ENCODE measurements around the gene SLC6A18.

The SLC6A18 gene

GRCh38 chr5:1225081-1225480 is at the start of gene SLC6A18:
Gene SLC6A18, plus strand, starts transcription at chr5:1225381. Its CDS starts 97 bp downstream, at chr5:1225478.
- H3K27me3 ChIP-seq (ENCODE audit: control insufficient read depth in 1 of 2, insufficient read depth in 2 of 2, low read length in 2 of 2) = peaks cover 0 to 19% of the 10 kb centered on the region in 2 donors
- no peaks in the 10 kb centered on the region for H3K9me3 ChIP-seq (ENCODE audit: low read length)
- no peak within 1 kb of the TSS for H3K4me3 ChIP-seq (ENCODE audit: low read depth in 1 of 2, low read length in 2 of 2)
- no peak within 1 kb of the TSS for H3K27ac ChIP-seq (ENCODE audit: low read depth, low read length)
- H3K9ac ChIP-seq (ENCODE audit: low read length) = no peak within 1 kb of the TSS
- H3K36me3 ChIP-seq (ENCODE audit: insufficient read depth, low read length) = no peaks in the 10 kb centered on the region
- H3K4me1 ChIP-seq (ENCODE audit: insufficient read depth, low read length) = no peaks in the 10 kb centered on the region

GRCh38 chr5:1175801-1176472 is 49.2 kb upstream of the SLC6A18 start:
- H3K4me3 ChIP-seq (ENCODE audit: low read depth in 1 of 2, low read length in 2 of 2) = no peak overlapping the region
- H3K36me3 ChIP-seq (ENCODE audit: insufficient read depth, low read length) = no peaks in the 10 kb centered on the region
- H3K9ac ChIP-seq (ENCODE audit: low read length) = no peak overlapping the region
- peaks cover 0 to 5% of the 10 kb centered on the region in 2 donors for H3K27me3 ChIP-seq (ENCODE audit: control insufficient read depth in 1 of 2, insufficient read depth in 2 of 2, low read length in 2 of 2)
- H3K9me3 ChIP-seq (ENCODE audit: low read length) = no peaks in the 10 kb centered on the region
- no peak overlapping the region for H3K27ac ChIP-seq (ENCODE audit: low read depth, low read length)
- H3K4me1 ChIP-seq (ENCODE audit: insufficient read depth, low read length) = no peaks in the 10 kb centered on the region

- Histone ChIP-seq H3K9me3 (ENCODE audit: low read length) (no peaks in the 10 kb centered on the region), H3K27me3 (ENCODE audit: control insufficient read depth in 1 of 2, insufficient read depth in 2 of 2, low read length in 2 of 2) (peaks cover 0 to 10% of the 10 kb centered on the region in 2 donors), H3K4me3 (ENCODE audit: low read depth in 1 of 2, low read length in 2 of 2) (no peak overlapping the region), H3K9ac (ENCODE audit: low read length) (no peak overlapping the region), H3K27ac (ENCODE audit: low read depth, low read length) (no peak overlapping the region), H3K4me1 (ENCODE audit: insufficient read depth, low read length) (no peaks in the 10 kb centered on the region), H3K36me3 (ENCODE audit: insufficient read depth, low read length) (no peaks in the 10 kb centered on the region)
Measured at GRCh38 chr5:1176473-1177391, 48.4 kb upstream of the SLC6A18 start.

DNA sequence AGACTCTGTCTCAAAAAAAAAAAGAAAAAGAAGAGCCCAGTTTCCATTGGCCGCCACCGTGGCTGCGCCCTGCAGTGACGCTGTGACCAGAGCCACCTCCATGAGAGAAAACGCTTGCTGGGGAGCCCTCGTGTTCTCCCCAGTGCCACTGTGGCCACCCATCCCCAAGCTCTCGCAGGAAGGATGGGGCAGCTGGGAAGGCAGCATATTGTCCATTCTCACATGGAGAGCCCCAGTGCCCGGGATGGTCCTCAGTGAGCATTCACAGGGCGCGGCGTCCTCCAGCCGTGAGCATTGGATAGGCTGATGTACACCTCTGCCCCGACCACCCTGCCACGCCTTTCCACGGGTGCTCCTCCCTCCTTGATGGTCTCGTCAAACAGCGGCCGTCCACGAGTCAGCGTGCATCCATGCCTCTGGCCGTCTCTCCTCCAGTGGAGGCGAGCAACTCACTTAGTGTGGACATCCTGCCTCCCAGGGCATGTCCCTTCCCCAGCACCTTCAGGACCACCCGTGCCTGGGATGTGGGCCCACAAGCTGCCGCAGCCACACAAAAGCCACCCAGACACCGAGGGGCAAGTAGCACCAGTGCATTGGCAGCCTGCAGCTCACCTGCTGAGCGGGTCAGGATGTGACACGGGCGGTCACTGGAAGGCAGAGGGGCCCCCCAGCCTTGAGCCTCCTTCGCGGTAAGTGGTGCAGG is 47.2 kb upstream of the SLC6A18 start:
- Histone ChIP-seq H3K36me3 (ENCODE audit: insufficient read depth, low read length) (no peaks in the 10 kb centered on the region), H3K27me3 (ENCODE audit: control insufficient read depth in 1 of 2, insufficient read depth in 2 of 2, low read length in 2 of 2) (peaks cover 0 to 14% of the 10 kb centered on the region in 2 donors), H3K4me3 (ENCODE audit: low read depth in 1 of 2, low read length in 2 of 2) (no peak overlapping the region), H3K9ac (ENCODE audit: low read length) (no peak overlapping the region), H3K4me1 (ENCODE audit: insufficient read depth, low read length) (no peaks in the 10 kb centered on the region), H3K9me3 (ENCODE audit: low read length) (no peaks in the 10 kb centered on the region), H3K27ac (ENCODE audit: low read depth, low read length) (no peak overlapping the region)

DNA sequence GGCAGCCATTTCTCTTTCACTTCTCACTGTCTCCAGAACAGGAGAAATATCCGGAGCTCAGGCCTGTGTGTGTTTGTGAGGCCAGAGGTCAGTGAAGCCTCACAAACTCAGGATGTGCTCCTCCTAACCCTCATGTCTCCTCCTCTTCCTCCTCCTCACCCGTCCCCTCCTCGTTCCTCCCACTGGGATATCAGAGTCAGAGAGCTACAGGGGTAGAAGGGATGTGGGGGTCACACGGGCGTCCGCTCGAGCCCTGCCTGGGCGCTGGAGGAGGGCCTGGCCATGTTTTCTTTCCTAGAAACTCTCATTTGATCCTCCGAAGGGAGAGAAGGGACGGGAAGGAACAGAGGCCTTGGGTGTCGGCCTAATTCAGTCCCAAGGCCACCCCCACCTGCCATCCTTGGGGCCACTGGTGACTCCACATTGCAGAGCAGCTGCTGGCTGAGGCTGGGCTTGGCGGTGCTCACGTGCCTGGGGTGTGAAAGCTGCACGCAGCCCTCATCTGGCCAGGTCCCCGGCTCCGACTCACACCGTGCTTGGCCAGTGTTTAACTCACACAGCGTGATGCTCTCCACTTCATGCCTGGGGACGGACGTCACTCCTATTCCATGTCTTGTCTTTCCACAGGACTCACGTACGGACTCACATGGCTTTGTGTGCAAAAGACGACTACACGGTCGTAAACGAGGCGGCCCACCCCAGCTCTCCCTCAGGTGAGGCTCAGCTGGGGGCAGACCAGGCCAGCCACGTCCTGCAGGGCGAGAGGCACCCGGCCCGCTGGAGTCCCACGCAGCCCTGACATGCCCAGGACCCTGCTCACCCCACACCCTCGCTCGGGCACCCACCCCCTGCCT is 46.4 kb upstream of the SLC6A18 start:
- peaks cover 0 to 13% of the 10 kb centered on the region in 2 donors for H3K27me3 ChIP-seq (ENCODE audit: control insufficient read depth in 1 of 2, insufficient read depth in 2 of 2, low read length in 2 of 2)
- no peak overlapping the region for H3K27ac ChIP-seq (ENCODE audit: low read depth, low read length)
- no peaks in the 10 kb centered on the region for H3K4me1 ChIP-seq (ENCODE audit: insufficient read depth, low read length)
- H3K36me3 ChIP-seq (ENCODE audit: insufficient read depth, low read length) = no peaks in the 10 kb centered on the region
- no peak overlapping the region for H3K4me3 ChIP-seq (ENCODE audit: low read depth in 1 of 2, low read length in 2 of 2)
- no peak overlapping the region for H3K9ac ChIP-seq (ENCODE audit: low read length)
- H3K9me3 ChIP-seq (ENCODE audit: low read length) = no peaks in the 10 kb centered on the region

GRCh38 chr5:1179383-1179715 is 45.8 kb upstream of the SLC6A18 start:
- peaks cover 0 to 10% of the 10 kb centered on the region in 2 donors for H3K27me3 ChIP-seq (ENCODE audit: control insufficient read depth in 1 of 2, insufficient read depth in 2 of 2, low read length in 2 of 2)
- no peaks in the 10 kb centered on the region for H3K4me1 ChIP-seq (ENCODE audit: insufficient read depth, low read length)
- H3K9me3 ChIP-seq (ENCODE audit: low read length) = no peaks in the 10 kb centered on the region
- H3K27ac ChIP-seq (ENCODE audit: low read depth, low read length) = no peak overlapping the region
- H3K9ac ChIP-seq (ENCODE audit: low read length) = no peak overlapping the region
- no peak overlapping the region for H3K4me3 ChIP-seq (ENCODE audit: low read depth in 1 of 2, low read length in 2 of 2)
- H3K36me3 ChIP-seq (ENCODE audit: insufficient read depth, low read length) = no peaks in the 10 kb centered on the region

GRCh38 chr5:1180096-1180495 is 45.1 kb upstream of the SLC6A18 start:
- H3K27me3 ChIP-seq (ENCODE audit: control insufficient read depth in 1 of 2, insufficient read depth in 2 of 2, low read length in 2 of 2) = peaks cover 0 to 10% of the 10 kb centered on the region in 2 donors
- H3K36me3 ChIP-seq (ENCODE audit: insufficient read depth, low read length) = no peaks in the 10 kb centered on the region
- H3K27ac ChIP-seq (ENCODE audit: low read depth, low read length) = no peak overlapping the region
- no peaks in the 10 kb centered on the region for H3K9me3 ChIP-seq (ENCODE audit: low read length)
- no peaks in the 10 kb centered on the region for H3K4me1 ChIP-seq (ENCODE audit: insufficient read depth, low read length)
- H3K9ac ChIP-seq (ENCODE audit: low read length) = no peak overlapping the region
- no peak overlapping the region for H3K4me3 ChIP-seq (ENCODE audit: low read depth in 1 of 2, low read length in 2 of 2)

- Histone ChIP-seq H3K4me1 (ENCODE audit: insufficient read depth, low read length) (no peaks in the 10 kb centered on the region), H3K9ac (ENCODE audit: low read length) (no peak overlapping the region), H3K9me3 (ENCODE audit: low read length) (no peaks in the 10 kb centered on the region), H3K36me3 (ENCODE audit: insufficient read depth, low read length) (no peaks in the 10 kb centered on the region), H3K27me3 (ENCODE audit: control insufficient read depth in 1 of 2, insufficient read depth in 2 of 2, low read length in 2 of 2) (peaks cover 0 to 10% of the 10 kb centered on the region in 2 donors), H3K4me3 (ENCODE audit: low read depth in 1 of 2, low read length in 2 of 2) (no peak overlapping the region), H3K27ac (ENCODE audit: low read depth, low read length) (no peak overlapping the region)
Measured at GRCh38 chr5:1180841-1181271, 44.3 kb upstream of the SLC6A18 start.

DNA sequence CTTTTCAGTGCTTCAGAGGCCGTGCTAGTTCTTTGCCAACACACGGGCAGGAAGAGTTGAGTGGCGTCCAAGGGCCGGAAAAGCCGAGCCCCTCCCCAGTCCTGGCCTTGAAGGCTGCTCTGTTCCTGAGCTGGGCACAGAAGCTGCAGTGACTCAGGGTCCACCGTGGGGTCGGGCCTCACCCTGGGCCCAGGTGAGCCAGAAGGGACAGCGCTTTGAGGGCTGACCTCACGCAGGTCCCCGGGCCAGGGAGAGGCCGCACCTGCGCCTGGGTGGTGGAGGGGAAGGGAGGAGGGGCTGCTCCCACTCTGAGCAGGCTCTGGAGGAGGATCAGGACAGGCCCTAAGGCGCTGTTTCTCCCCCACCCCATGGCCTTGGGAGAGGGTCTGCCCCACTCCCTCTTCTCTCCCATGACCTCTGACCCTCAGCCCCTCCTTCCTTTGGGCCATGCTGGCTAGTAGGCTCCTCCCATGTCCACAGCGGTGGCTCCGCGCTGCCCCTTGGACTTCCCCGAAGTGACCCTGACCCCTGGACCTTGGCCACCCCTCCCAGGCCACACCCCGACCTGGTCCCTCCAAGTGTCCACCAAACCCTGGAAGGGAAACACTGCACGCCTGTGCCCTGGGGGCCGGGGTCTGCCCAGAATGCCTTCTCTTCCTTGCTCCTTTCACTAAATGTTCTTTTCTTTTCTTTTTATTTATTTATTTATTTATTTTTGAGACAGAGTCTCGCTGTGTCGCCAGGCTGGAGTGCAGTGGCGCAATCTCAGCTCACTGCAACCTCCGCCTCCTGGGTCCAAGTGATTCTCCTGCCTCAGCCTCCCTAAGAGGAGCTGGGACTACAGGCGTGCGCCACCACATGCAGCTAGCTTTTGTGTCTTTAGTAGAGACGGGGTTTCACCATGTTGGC is 43.5 kb upstream of the SLC6A18 start:
- no peaks in the 10 kb centered on the region for H3K36me3 ChIP-seq (ENCODE audit: insufficient read depth, low read length)
- no peak overlapping the region for H3K9ac ChIP-seq (ENCODE audit: low read length)
- no peak overlapping the region for H3K27ac ChIP-seq (ENCODE audit: low read depth, low read length)
- no peaks in the 10 kb centered on the region for H3K9me3 ChIP-seq (ENCODE audit: low read length)
- H3K4me1 ChIP-seq (ENCODE audit: insufficient read depth, low read length) = no peaks in the 10 kb centered on the region
- peaks cover 0 to 10% of the 10 kb centered on the region in 2 donors for H3K27me3 ChIP-seq (ENCODE audit: control insufficient read depth in 1 of 2, insufficient read depth in 2 of 2, low read length in 2 of 2)
- no peak overlapping the region for H3K4me3 ChIP-seq (ENCODE audit: low read depth in 1 of 2, low read length in 2 of 2)

DNA sequence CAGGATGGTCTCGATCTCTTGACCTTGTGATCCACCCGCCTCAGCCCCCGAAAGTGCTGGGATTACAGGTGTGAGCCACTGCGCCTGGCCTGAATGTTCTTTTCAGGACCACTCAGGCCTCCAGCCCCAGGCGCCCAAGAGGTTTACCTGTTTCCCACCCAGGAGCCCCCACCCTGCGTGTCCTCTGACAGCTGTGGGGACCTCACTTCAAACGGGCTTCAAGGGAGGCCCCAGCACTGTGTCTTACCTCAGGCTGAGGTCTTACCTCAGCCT is 42.9 kb upstream of the SLC6A18 start:
- H3K4me1 ChIP-seq (ENCODE audit: insufficient read depth, low read length) = no peaks in the 10 kb centered on the region
- H3K9ac ChIP-seq (ENCODE audit: low read length) = no peak overlapping the region

More for the DNA sequence above, 42.9 kb upstream of the SLC6A18 start:
- peaks cover 0 to 10% of the 10 kb centered on the region in 2 donors for H3K27me3 ChIP-seq (ENCODE audit: control insufficient read depth in 1 of 2, insufficient read depth in 2 of 2, low read length in 2 of 2)
- no peaks in the 10 kb centered on the region for H3K36me3 ChIP-seq (ENCODE audit: insufficient read depth, low read length)
- H3K4me3 ChIP-seq (ENCODE audit: low read depth in 1 of 2, low read length in 2 of 2) = no peak overlapping the region
- no peak overlapping the region for H3K27ac ChIP-seq (ENCODE audit: low read depth, low read length)
- no peaks in the 10 kb centered on the region for H3K9me3 ChIP-seq (ENCODE audit: low read length)
